Measurements from ENCODE around the gene CRADD. TPM values are rescaled to one million over a fixed set of nuclear protein-coding genes. Genes with fewer than 3 reads are reported as not detected.

The CRADD gene
- total RNA-seq, 1 donor from 2014 or later = 9.1 TPM

DNA sequence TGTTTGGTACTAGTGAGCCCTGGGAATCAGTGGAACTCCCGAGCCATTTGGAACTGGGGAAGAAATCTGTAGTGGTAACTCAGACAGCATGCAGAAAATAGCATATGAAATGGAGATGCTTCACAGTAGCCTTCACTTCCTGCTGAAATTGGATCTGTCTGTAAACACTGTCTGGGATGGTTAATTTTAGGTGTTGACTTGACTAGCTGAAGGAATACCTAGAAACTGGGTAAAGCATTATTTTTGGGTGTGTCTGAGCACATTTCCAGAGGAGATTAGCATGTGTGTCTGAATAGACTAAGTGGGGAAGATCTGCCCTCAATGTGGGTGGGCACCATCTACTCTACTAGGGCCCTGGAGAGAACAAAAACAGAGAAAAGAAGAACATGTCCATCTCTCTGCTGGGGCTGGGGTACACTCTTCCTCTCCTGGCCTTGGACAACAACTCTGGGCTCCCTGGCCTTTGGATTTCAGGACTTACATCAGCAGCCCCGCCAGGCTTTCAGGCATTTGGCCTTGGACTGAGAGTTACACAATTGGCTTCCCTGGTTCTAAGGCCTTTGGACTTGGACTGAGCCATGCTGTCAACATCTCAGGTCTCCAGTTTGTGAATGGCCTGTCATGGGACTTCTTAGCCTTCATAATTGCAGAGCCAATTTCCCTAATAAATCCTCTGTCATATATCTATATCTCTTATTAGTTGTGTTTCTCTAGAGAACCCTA lies 14.0 kb upstream of the CRADD start:
- Mint-ChIP-seq H3K27me3 (ENCODE audit: low read depth) (no peaks in the 10 kb centered on the region), H3K9me3 (ENCODE audit: low read depth) (no peaks in the 10 kb centered on the region), H3K27ac (ENCODE audit: unreplicated experiment) (peak overlapping the region; percentile 28), H3K4me3 (ENCODE audit: unreplicated experiment) (no peak overlapping the region), H3K4me1 (ENCODE audit: low read depth) (peaks cover 8% of the 10 kb centered on the region), H3K36me3 (ENCODE audit: low read depth) (no peaks in the 10 kb centered on the region)
- no peak for DNase-seq (ENCODE audit: low spot score)
- TF ChIP-seq, protein P1, sequence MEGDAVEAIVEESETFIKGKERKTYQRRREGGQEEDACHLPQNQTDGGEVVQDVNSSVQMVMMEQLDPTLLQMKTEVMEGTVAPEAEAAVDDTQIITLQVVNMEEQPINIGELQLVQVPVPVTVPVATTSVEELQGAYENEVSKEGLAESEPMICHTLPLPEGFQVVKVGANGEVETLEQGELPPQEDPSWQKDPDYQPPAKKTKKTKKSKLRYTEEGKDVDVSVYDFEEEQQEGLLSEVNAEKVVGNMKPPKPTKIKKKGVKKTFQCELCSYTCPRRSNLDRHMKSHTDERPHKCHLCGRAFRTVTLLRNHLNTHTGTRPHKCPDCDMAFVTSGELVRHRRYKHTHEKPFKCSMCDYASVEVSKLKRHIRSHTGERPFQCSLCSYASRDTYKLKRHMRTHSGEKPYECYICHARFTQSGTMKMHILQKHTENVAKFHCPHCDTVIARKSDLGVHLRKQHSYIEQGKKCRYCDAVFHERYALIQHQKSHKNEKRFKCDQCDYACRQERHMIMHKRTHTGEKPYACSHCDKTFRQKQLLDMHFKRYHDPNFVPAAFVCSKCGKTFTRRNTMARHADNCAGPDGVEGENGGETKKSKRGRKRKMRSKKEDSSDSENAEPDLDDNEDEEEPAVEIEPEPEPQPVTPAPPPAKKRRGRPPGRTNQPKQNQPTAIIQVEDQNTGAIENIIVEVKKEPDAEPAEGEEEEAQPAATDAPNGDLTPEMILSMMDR (IDR thresholded peaks at IDR 0.05) = no peak

- H3K4me1 Mint-ChIP-seq (ENCODE audit: low read depth) = peaks cover 8% of the 10 kb centered on the region
- TF ChIP-seq, protein P1 (IDR thresholded peaks at IDR 0.05) = no peak
- DNase-seq (ENCODE audit: low spot score) = no peak
- H3K36me3 Mint-ChIP-seq (ENCODE audit: low read depth) = no peaks in the 10 kb centered on the region
- H3K4me3 Mint-ChIP-seq (ENCODE audit: unreplicated experiment) = no peak overlapping the region
- no peak overlapping the region for H3K27ac Mint-ChIP-seq (ENCODE audit: unreplicated experiment)
- H3K9me3 Mint-ChIP-seq (ENCODE audit: low read depth) = peaks cover 4% of the 10 kb centered on the region
- no peaks in the 10 kb centered on the region for H3K27me3 Mint-ChIP-seq (ENCODE audit: low read depth)
Measured at GRCh38 chr12:93663729-93664084, 13.5 kb upstream of the CRADD start.

DNA sequence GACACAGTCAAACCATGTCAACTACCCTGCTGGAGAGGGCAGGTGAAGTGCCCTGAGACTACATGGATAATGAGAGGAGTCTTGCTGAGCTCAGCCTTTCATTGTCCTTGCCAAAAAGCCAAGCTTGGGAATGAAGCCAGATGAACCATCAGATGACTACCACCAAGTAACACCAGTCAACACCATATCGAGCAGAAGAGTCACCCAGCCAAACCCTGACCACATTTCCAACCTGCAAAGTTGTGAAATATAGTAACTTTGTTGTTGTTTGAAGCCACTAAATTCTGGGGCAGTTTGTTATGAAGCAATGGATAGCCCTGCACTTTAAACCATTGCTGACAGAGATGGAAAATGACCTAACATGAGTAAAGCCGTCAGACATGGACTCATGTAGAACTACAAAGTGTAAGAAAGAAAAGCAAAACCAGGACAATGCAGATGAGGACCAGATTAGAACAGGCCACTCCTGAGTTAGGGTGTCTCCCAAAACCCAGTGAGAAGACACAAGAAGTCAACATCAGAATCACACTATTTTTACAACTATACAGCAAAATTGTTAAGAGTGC lies 12.5 kb upstream of the CRADD start:
- H3K4me1 Mint-ChIP-seq (ENCODE audit: low read depth) = peaks cover 8% of the 10 kb centered on the region
- H3K27ac Mint-ChIP-seq (ENCODE audit: unreplicated experiment) = no peak overlapping the region
- no peak overlapping the region for H3K4me3 Mint-ChIP-seq (ENCODE audit: unreplicated experiment)
- H3K36me3 Mint-ChIP-seq (ENCODE audit: low read depth) = no peaks in the 10 kb centered on the region
- TF ChIP-seq, protein P1 (IDR thresholded peaks at IDR 0.05) = no peak
- H3K27me3 Mint-ChIP-seq (ENCODE audit: low read depth) = no peaks in the 10 kb centered on the region
- peaks cover 10% of the 10 kb centered on the region for H3K9me3 Mint-ChIP-seq (ENCODE audit: low read depth)
- DNase-seq (ENCODE audit: low spot score) = no peak

- DNase-seq (ENCODE audit: low spot score) = no peak
- Mint-ChIP-seq H3K27me3 (ENCODE audit: low read depth) (no peaks in the 10 kb centered on the region), H3K27ac (ENCODE audit: unreplicated experiment) (no peak overlapping the region), H3K9me3 (ENCODE audit: low read depth) (peaks cover 10% of the 10 kb centered on the region), H3K4me1 (ENCODE audit: low read depth) (peaks cover 8% of the 10 kb centered on the region), H3K4me3 (ENCODE audit: unreplicated experiment) (no peak overlapping the region), H3K36me3 (ENCODE audit: low read depth) (no peaks in the 10 kb centered on the region)
- TF ChIP-seq, protein P1 (IDR thresholded peaks at IDR 0.05) = no peak
Measured at GRCh38 chr12:93667672-93668071, 9.5 kb upstream of the CRADD start.

GRCh38 chr12:93668919-93669418 lies 8.2 kb upstream of the CRADD start:
- H3K9me3 Mint-ChIP-seq (ENCODE audit: low read depth) = peaks cover 10% of the 10 kb centered on the region
- H3K36me3 Mint-ChIP-seq (ENCODE audit: low read depth) = no peaks in the 10 kb centered on the region
- TF ChIP-seq, protein P1 (IDR thresholded peaks at IDR 0.05) = no peak
- no peak for DNase-seq (ENCODE audit: low spot score)
- H3K4me1 Mint-ChIP-seq (ENCODE audit: low read depth) = no peaks in the 10 kb centered on the region
- peaks cover 2% of the 10 kb centered on the region for H3K27me3 Mint-ChIP-seq (ENCODE audit: low read depth)
- H3K27ac Mint-ChIP-seq (ENCODE audit: unreplicated experiment) = no peak overlapping the region
- no peak overlapping the region for H3K4me3 Mint-ChIP-seq (ENCODE audit: unreplicated experiment)

All from chondrocyte (in vitro differentiated cells).